K562 (cell line): ENCODE data around the gene ZFPM1. TPM values are rescaled to one million over a fixed set of nuclear protein-coding genes. Genes with fewer than 3 reads are reported as not detected.

ENCODE experiments used
- BHLHE40 ChIP-seq: IDR thresholded peaks from 2 replicates; pipeline ENCODE4 v1.6.1; 2011; ENCODE audit warnings: low read length, improper control_type of control experiment
- BRCA1 ChIP-seq, 2 experiments: fragments of 450-650 bp in 1 of 2; sonication (generic) in 1 of 2; formaldehyde crosslinking in 1 of 2; IDR thresholded peaks; 2 replicates each; pipeline versions ENCODE4 v1.5.0 to v1.6.1; 2017 to 2020; ENCODE audit warnings: mild to moderate bottlenecking in 1 of 2, missing genetic modification reagents in 1 of 2
- CREB1 ChIP-seq, 2 experiments: sonication (generic) in 1 of 2; formaldehyde crosslinking in 1 of 2; IDR thresholded peaks; 2 replicates each; pipeline versions ENCODE4 v1.6.1 to v1.8.0; 2012 to 2022; ENCODE audit warnings: inconsistent platforms in 1 of 2, mild to moderate bottlenecking in 1 of 2, missing genetic modification reagents in 1 of 2, moderate library complexity in 1 of 2
- ELK1 ChIP-seq: sonication (generic); formaldehyde crosslinking; IDR thresholded peaks from 2 replicates; pipeline ENCODE4 v1.8.1; 2022; ENCODE audit warnings: missing genetic modification reagents
- FOXJ3 ChIP-seq: sonication (generic); formaldehyde crosslinking; IDR thresholded peaks from 2 replicates; pipeline ENCODE4 v1.4.0; 2020; ENCODE audit warnings: mild to moderate bottlenecking, missing genetic modification reagents
- FOXK2 ChIP-seq, 2 experiments: fragments of 450-650 bp; IDR thresholded peaks in 1 of 2; conservative IDR thresholded peaks in 1 of 2; 2 replicates each; pipeline ENCODE4 v1.6.1; 2016; ENCODE audit warnings: low read depth in 2 of 2, mild to moderate bottlenecking in 1 of 2
- GABPA ChIP-seq: fragments of 200-800 bp; sonication (Bioruptor generic); conservative IDR thresholded peaks from 2 replicates; pipeline ENCODE4 v1.6.1; 2016; ENCODE audit warnings: low read depth, missing genetic modification characterization, missing compliant biosample characterization
- HLTF ChIP-seq: fragments of 450-650 bp; IDR thresholded peaks from 2 replicates; pipeline ENCODE4 v1.6.1; 2016
- HNRNPH1 ChIP-seq: fragments of 200-400 bp; formaldehyde crosslinking; optimal IDR thresholded peaks from 2 replicates; pipeline ENCODE3; 2017; ENCODE audit warnings: low read depth, mild to moderate bottlenecking, low read length, moderate library complexity
- HNRNPLL ChIP-seq: fragments of 200-400 bp; formaldehyde crosslinking; IDR thresholded peaks from 2 replicates; pipeline ENCODE4 v1.6.1; 2017; ENCODE audit warnings: low read length, low read depth, mild to moderate bottlenecking; ENCODE audit not compliant: poor library complexity, severe bottlenecking
- KAT8 ChIP-seq: fragments of 450-650 bp; IDR thresholded peaks from 2 replicates; pipeline ENCODE4 v1.6.1; 2016; ENCODE audit warnings: low read depth, mild to moderate bottlenecking
- KLF1 ChIP-seq: fragments of 450-650 bp; IDR thresholded peaks from 2 replicates; pipeline ENCODE4 v1.6.1; 2016; ENCODE audit warnings: missing genetic modification characterization, missing compliant biosample characterization
- MYC ChIP-seq, 2 experiments: fragments of 250-450 bp in 1 of 2; sonication (Bioruptor Pico) in 1 of 2; IDR thresholded peaks; 2 replicates each; pipeline versions ENCODE4 v1.5.1 to v1.6.1; 2012 to 2021; ENCODE audit warnings: low read depth in 2 of 2, borderline replicate concordance in 1 of 2, improper control_type of control experiment in 1 of 2, low read length in 1 of 2, mild to moderate bottlenecking in 1 of 2, moderate library complexity in 1 of 2
- NFIC ChIP-seq: fragments of 450-650 bp; IDR thresholded peaks from 2 replicates; pipeline ENCODE4 v1.6.1; 2017; ENCODE audit warnings: mild to moderate bottlenecking, inconsistent platforms
- PCBP2 ChIP-seq: fragments of 200-400 bp; formaldehyde crosslinking; IDR thresholded peaks from 2 replicates; pipeline ENCODE4 v1.6.1; 2018; ENCODE audit warnings: low read length, low read depth, mild to moderate bottlenecking, moderate library complexity; ENCODE audit not compliant: poor library complexity, severe bottlenecking
- PURB ChIP-seq: sonication (generic); formaldehyde crosslinking; IDR thresholded peaks from 2 replicates; pipeline ENCODE4 v1.9.0; 2021; ENCODE audit warnings: low read depth, mild to moderate bottlenecking, missing genetic modification reagents
- RBFOX2 ChIP-seq: fragments of 200-400 bp; formaldehyde crosslinking; IDR thresholded peaks from 2 replicates; pipeline ENCODE4 v1.6.1; 2017; ENCODE audit warnings: low read depth, mild to moderate bottlenecking, low read length, moderate library complexity
- RBM22 ChIP-seq: fragments of 200-400 bp; formaldehyde crosslinking; IDR thresholded peaks from 2 replicates; pipeline ENCODE4 v1.6.1; 2018; ENCODE audit warnings: low read length, low read depth; ENCODE audit not compliant: poor library complexity, severe bottlenecking
- TFE3 ChIP-seq: fragments of 450-650 bp; formaldehyde crosslinking; IDR thresholded peaks from 2 replicates; pipeline ENCODE4 v1.4.0; 2020; ENCODE audit warnings: mild to moderate bottlenecking, mixed read lengths
- U2AF1 ChIP-seq: fragments of 200-400 bp; formaldehyde crosslinking; optimal IDR thresholded peaks from 2 replicates; pipeline ENCODE3; 2017; ENCODE audit warnings: mild to moderate bottlenecking, low read depth, low read length, moderate library complexity
- U2AF2 ChIP-seq: fragments of 200-400 bp; formaldehyde crosslinking; optimal IDR thresholded peaks from 2 replicates; pipeline ENCODE3; 2017; ENCODE audit warnings: low read depth, mild to moderate bottlenecking, low read length
- ZBTB17 ChIP-seq: fragments of 450-650 bp; formaldehyde crosslinking; IDR thresholded peaks from 2 replicates; pipeline ENCODE4 v1.4.0; 2020; ENCODE audit warnings: mild to moderate bottlenecking
- ZNF41 ChIP-seq: fragments of 250-450 bp; sonication (Bioruptor Pico); conservative IDR thresholded peaks from 2 replicates; pipeline ENCODE4 v1.4.0; 2020; ENCODE audit warnings: mild to moderate bottlenecking
- ZNF583 ChIP-seq: fragments of 250-450 bp; sonication (Bioruptor Pico); IDR thresholded peaks from 2 replicates; pipeline ENCODE4 v1.4.0; 2020
- ZNF589 ChIP-seq: fragments of 200-800 bp; sonication (Bioruptor generic); IDR thresholded peaks from 2 replicates; pipeline ENCODE4 v1.6.1; 2016; ENCODE audit warnings: low read depth, missing genetic modification characterization, missing compliant biosample characterization
- ZZZ3 ChIP-seq: fragments of 450-650 bp; IDR thresholded peaks from 2 replicates; pipeline ENCODE4 v1.6.1; 2016; ENCODE audit warnings: antibody characterized with exemption, mild to moderate bottlenecking, moderate library complexity
- polyA plus RNA-seq, 8 experiments: library from polyadenylated mRNA; depleted of rRNA in 4 of 8; stranded (reverse) in 5 of 8; unstranded in 3 of 8; fragments of >200 nt; fragmentation: Nextera tagmentation in 2 of 8; fragmentation: Illumina TruSeq in 1 of 8; extraction: Ambion mirVana in 2 of 8; extraction: Trizol in 1 of 8; gene quantifications; 2 replicates each; pipeline versions ENCODE4 v1.2.1 to v1.2.3, GENCODE V29; 2011 to 2014; ENCODE audit warnings: inconsistent platforms in 1 of 8, missing spikeins in 1 of 8
- total RNA-seq, 7 experiments: library from RNA; depleted of rRNA in 6 of 7; stranded (reverse); fragments of >200 nt in 6 of 7; fragmentation: Illumina TruSeq in 2 of 7; extraction: Trizol in 2 of 7; gene quantifications; 2 replicates each; pipeline versions ENCODE4 v1.2.1 to v1.2.3, GENCODE V29; 2011 to 2021; ENCODE audit warnings: low replicate concordance in 1 of 7

ZFPM1 gene
- total and polyA plus RNA-seq, 9 of the 15 experiments (the other 6 are each of a cell fraction or from before 2014, with no cell fraction given) = 0.03 to 35.9 (median 1.4) TPM

- no peak for TF ChIP-seq HNRNPLL
- no peak for TF ChIP-seq ZNF589
- no peak for TF ChIP-seq U2AF2
- no peak for TF ChIP-seq PCBP2
- TF ChIP-seq U2AF1 = no peak
- peak; percentile 62 for TF ChIP-seq MYC (IDR thresholded peaks at IDR 0.05; ENCODE audit: low read depth, low read length)
- no peak for TF ChIP-seq MYC (CRISPR knock-in tag; IDR thresholded peaks at IDR 0.05; ENCODE audit: borderline replicate concordance, low read depth)
- no peak for TF ChIP-seq ZBTB17
- TF ChIP-seq ELK1 (CRISPR knock-in tag) = no peak
- peak; percentile 28 for TF ChIP-seq ZNF583
- no peak for TF ChIP-seq CREB1 (IDR thresholded peaks at IDR 0.05)
- no peak for TF ChIP-seq CREB1 (CRISPR knock-in tag; IDR thresholded peaks at IDR 0.05)
- TF ChIP-seq KLF1 = peak; percentile 22; the same call in 1 of the 2 replicates
- TF ChIP-seq BHLHE40 = no peak
- TF ChIP-seq ZNF41 (CRISPR knock-in tag) = no peak
- TF ChIP-seq RBM22 = peak; percentile 56
- no peak for TF ChIP-seq NFIC
- no peak for TF ChIP-seq PURB (CRISPR knock-in tag)
- no peak for TF ChIP-seq BRCA1 (IDR thresholded peaks at IDR 0.05)
- 0 out of 2 replicates have a peak, but pooled peaks have one; percentile 11 for TF ChIP-seq BRCA1 (CRISPR knock-in tag; IDR thresholded peaks at IDR 0.05)
- no peak for TF ChIP-seq HNRNPH1
- TF ChIP-seq FOXJ3 (CRISPR knock-in tag) = no peak
- no peak for TF ChIP-seq FOXK2 (conservative IDR thresholded peaks at IDR 0.05 in 1 of 2, IDR thresholded peaks at IDR 0.05 in 1 of 2; ENCODE audit: low read depth in 2 of 2)
- no peak for TF ChIP-seq KAT8
- no peak for TF ChIP-seq RBFOX2
- TF ChIP-seq ZZZ3 = no peak
- TF ChIP-seq GABPA (tag) = no peak
- TF ChIP-seq HLTF = no peak
- no peak for TF ChIP-seq TFE3 (CRISPR knock-in tag)
These were observed 73.2 kb downstream of the ZFPM1 start (continued) for GRCh38 chr16:88526008-88526905.
